Measurements from ENCODE around the gene ADIG.

The ADIG gene

DNA sequence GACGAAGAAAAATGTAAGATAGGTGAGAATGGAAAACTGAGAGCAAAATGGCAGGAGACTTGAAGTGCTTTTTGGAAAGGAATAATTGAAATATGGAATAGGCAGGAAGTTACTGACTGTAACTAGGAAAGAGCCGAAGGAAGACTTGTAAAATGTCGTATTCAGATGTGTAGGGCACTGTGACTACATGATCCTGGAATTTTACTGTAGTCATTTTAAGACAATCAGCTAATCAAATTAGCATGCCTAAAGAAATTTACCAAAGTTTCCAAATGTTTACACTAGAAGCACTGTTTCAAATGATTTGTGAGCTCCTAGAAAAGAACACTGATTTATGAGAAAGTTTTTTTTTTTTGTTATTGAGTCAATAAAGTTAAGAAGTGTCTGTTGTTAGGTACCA is 21.2 kb upstream of the ADIG start:
- DNase-seq, result no peak
- ATAC-seq, result no peak
- no peaks in the 10 kb centered on the region for H3K9me3 Mint-ChIP-seq
- H3K4me1 Mint-ChIP-seq, result no peaks in the 10 kb centered on the region
- no peak overlapping the region for H3K27ac Mint-ChIP-seq
- no peak overlapping the region for H3K4me3 Mint-ChIP-seq
- H3K27me3 Mint-ChIP-seq, result no peaks in the 10 kb centered on the region

DNA sequence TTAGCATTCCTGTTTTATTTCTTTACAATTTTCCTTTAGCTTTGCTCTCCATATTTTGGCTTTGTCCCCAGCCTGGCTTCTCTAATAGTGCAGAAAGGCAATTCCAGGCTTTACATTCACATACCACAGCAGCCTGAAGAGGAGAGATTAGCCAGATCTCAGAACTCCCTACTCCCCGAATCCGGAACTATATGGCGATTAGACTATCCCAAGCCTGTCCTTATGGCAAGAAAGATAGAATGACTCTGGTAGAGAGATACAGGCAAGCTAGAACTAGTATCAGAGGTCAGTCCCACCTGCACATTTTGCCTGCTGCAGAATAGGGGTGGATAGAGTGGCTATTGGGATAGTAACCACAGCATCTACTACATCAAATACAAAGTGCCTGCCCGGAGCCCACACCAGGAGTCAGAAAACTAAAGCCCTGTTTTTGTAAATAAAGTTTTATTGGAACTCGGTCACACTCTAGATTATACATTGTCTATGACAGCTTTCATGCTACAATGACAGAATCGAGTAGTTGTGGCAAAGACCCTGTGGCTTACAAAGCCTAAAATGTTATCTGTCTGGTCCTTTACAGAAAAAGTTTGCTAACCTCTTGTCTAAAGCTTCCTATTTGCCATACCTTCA is 17.1 kb upstream of the ADIG start:
- no peaks in the 10 kb centered on the region for H3K9me3 Mint-ChIP-seq
- DNase-seq, result no peak
- no peaks in the 10 kb centered on the region for H3K4me1 Mint-ChIP-seq
- no peak for ATAC-seq
- H3K27me3 Mint-ChIP-seq, result no peaks in the 10 kb centered on the region
- H3K27ac Mint-ChIP-seq, result no peak overlapping the region
- H3K4me3 Mint-ChIP-seq, result no peak overlapping the region

- no peak for ATAC-seq
- H3K27ac Mint-ChIP-seq, result peak overlapping the region in 1 of 2 donors; percentile 2
- no peaks in the 10 kb centered on the region for H3K4me1 Mint-ChIP-seq
- no peaks in the 10 kb centered on the region for H3K9me3 Mint-ChIP-seq
- H3K4me3 Mint-ChIP-seq, result no peak overlapping the region
- no peaks in the 10 kb centered on the region for H3K27me3 Mint-ChIP-seq
- no peak for DNase-seq
Measured at GRCh38 chr20:38564680-38565079, 16.3 kb upstream of the ADIG start.

- no peaks in the 10 kb centered on the region for H3K9me3 Mint-ChIP-seq
- peak overlapping the region in 1 of 2 donors; percentile 67 for H3K27ac Mint-ChIP-seq
- DNase-seq, result no peak
- H3K27me3 Mint-ChIP-seq, result no peaks in the 10 kb centered on the region
- no peaks in the 10 kb centered on the region for H3K4me1 Mint-ChIP-seq
- no peak for ATAC-seq
- H3K4me3 Mint-ChIP-seq, result no peak overlapping the region
Measured at GRCh38 chr20:38566036-38566598, 14.9 kb upstream of the ADIG start.

- no peak overlapping the region for H3K4me3 Mint-ChIP-seq
- H3K27ac Mint-ChIP-seq, result no peak overlapping the region
- no peaks in the 10 kb centered on the region for H3K27me3 Mint-ChIP-seq
- ATAC-seq (no peak), DNase-seq (no peak)
- H3K4me1 Mint-ChIP-seq, result no peaks in the 10 kb centered on the region
- H3K9me3 Mint-ChIP-seq, result no peaks in the 10 kb centered on the region
Measured at GRCh38 chr20:38569747-38570525, 11.1 kb upstream of the ADIG start.

GRCh38 chr20:38573413-38573812 is 7.6 kb upstream of the ADIG start:
- Mint-ChIP-seq H3K9me3 (no peaks in the 10 kb centered on the region), H3K27ac (peak overlapping the region; percentile 42 to 69), H3K4me1 (no peaks in the 10 kb centered on the region), H3K27me3 (no peaks in the 10 kb centered on the region), H3K4me3 (no peak overlapping the region)
- ATAC-seq (no peak), DNase-seq (no peak)

DNA sequence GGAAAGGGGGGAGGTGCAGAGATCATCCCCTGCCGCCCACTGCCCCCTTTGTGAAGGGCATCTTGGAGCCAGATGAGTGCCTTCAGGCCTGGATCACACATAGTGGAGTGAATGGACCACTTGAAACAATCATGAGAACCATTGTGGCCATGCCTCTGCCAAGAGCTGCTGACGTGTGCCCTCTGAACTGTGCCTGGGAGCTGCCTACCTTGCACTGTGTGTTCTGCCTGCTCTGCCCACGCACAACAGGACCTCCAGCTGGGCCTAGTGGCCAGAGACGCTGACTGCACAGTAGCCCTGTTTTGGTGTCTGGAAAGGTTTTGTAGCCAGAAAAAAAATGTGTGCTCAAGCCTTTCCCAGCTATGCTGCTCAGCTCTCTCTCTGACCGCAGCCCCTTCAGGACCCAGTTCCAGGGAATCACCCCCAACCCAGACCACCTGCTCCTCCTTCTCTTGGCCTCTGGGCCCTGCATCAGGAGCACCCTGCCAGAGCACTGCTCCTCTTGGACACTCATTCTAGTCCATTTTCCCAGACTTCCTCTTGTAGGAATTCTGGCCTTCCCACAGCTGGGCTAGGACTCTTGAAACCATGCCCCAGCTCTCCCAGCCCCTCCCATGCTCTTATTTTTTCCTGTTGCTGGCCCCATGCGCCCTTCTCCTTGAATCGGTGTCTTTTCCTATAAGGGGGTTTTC is 1.6 kb upstream of the ADIG start:
- no peak overlapping the region for H3K27ac Mint-ChIP-seq
- no peaks in the 10 kb centered on the region for H3K9me3 Mint-ChIP-seq
- DNase-seq (no peak), ATAC-seq (peak; percentile 42)
- no peak overlapping the region for H3K4me3 Mint-ChIP-seq
- no peaks in the 10 kb centered on the region for H3K4me1 Mint-ChIP-seq
- no peaks in the 10 kb centered on the region for H3K27me3 Mint-ChIP-seq

GRCh38 chr20:38579921-38580320 is 1.1 kb upstream of the ADIG start:
- ATAC-seq (no peak), DNase-seq (no peak)
- Mint-ChIP-seq H3K9me3 (no peaks in the 10 kb centered on the region), H3K27me3 (no peaks in the 10 kb centered on the region), H3K4me3 (no peak overlapping the region), H3K27ac (no peak overlapping the region), H3K4me1 (no peaks in the 10 kb centered on the region)

GRCh38 chr20:38581830-38582358 is 897 bp downstream of the ADIG start:
- no peaks in the 10 kb centered on the region for H3K9me3 Mint-ChIP-seq
- DNase-seq, result no peak
- no peaks in the 10 kb centered on the region for H3K4me1 Mint-ChIP-seq
- no peak for ATAC-seq
- H3K27me3 Mint-ChIP-seq, result no peaks in the 10 kb centered on the region
- no peak overlapping the region for H3K4me3 Mint-ChIP-seq
- H3K27ac Mint-ChIP-seq, result no peak overlapping the region

- no peaks in the 10 kb centered on the region for H3K9me3 Mint-ChIP-seq
- no peaks in the 10 kb centered on the region for H3K4me1 Mint-ChIP-seq
- DNase-seq (no peak), ATAC-seq (no peak)
- H3K27me3 Mint-ChIP-seq, result no peaks in the 10 kb centered on the region
- peak overlapping the region in 1 of 2 donors; percentile 27 for H3K27ac Mint-ChIP-seq
- H3K4me3 Mint-ChIP-seq, result no peak overlapping the region
Measured at GRCh38 chr20:38583306-38583705, 2.3 kb downstream of the ADIG start.

GRCh38 chr20:38584099-38584763 is 3.2 kb downstream of the ADIG start:
- Mint-ChIP-seq H3K27ac (no peak overlapping the region), H3K4me1 (no peaks in the 10 kb centered on the region), H3K4me3 (no peak overlapping the region), H3K27me3 (no peaks in the 10 kb centered on the region), H3K9me3 (no peaks in the 10 kb centered on the region)
- DNase-seq (no peak), ATAC-seq (no peak)

DNA sequence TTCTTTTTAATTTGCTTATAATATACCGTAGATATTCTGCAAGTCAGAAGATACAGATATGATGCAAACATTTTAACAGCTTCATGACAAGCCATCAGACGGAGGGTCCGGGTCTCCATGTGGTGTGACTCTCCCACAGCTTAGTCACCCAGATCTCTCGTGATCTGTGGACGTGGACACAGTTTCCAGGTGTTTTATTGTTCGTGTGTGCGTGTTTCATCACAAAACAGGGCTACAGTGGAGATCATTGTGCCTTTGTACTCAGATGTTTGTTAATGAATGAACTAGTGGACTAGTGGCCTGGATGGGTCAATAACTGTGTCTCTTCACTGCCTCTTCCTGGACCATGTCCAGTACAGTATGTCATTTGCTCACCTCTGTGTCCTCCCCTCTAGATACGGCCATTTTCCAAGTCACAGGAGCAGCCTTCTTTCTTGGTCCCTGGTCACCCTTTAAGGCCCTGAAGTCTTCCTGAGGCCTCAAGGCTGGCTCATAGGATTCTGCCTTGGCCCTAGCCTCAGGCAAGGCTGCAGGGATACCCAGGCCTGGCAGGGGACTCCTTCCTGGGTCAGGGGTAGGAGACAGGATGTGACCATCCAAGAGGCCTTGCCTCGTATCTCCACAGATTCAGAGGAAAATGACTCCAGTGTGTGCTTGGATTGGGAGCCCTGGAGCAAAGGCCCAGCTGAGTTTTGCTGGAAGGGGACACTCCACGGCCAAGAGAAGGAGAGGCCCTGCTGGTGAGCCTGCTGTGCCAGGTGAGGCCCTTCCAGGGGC is 4.6 kb downstream of the ADIG start:
- no peaks in the 10 kb centered on the region for H3K9me3 Mint-ChIP-seq
- H3K27ac Mint-ChIP-seq, result no peak overlapping the region
- DNase-seq, result no peak
- no peaks in the 10 kb centered on the region for H3K27me3 Mint-ChIP-seq
- no peak for ATAC-seq
- H3K4me1 Mint-ChIP-seq, result no peaks in the 10 kb centered on the region
- no peak overlapping the region for H3K4me3 Mint-ChIP-seq

DNA sequence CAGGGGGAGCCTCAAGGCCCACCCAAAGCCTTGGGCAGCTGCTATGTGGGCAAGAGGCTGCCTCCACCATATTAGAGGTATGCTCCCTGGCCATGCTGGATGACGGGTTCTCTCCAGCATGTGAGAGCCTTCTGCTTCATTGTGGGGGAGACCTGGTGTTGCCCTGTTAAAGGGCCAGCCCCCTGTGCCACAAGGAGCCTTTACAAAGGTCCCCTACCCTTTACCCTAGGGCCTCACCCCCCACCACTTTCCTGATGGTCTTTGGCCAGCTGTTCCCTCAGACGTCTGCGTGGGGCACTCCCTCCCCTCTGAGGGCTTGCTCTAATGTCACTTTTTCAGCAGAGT is 5.2 kb downstream of the ADIG start:
- H3K9me3 Mint-ChIP-seq, result no peaks in the 10 kb centered on the region
- no peak for ATAC-seq
- no peaks in the 10 kb centered on the region for H3K27me3 Mint-ChIP-seq
- no peak overlapping the region for H3K4me3 Mint-ChIP-seq
- H3K27ac Mint-ChIP-seq, result no peak overlapping the region
- no peak for DNase-seq
- no peaks in the 10 kb centered on the region for H3K4me1 Mint-ChIP-seq

GRCh38 chr20:38588303-38588702 is 7.3 kb downstream of the ADIG start:
- Mint-ChIP-seq H3K4me3 (no peak overlapping the region), H3K4me1 (no peaks in the 10 kb centered on the region), H3K27ac (no peak overlapping the region), H3K9me3 (no peaks in the 10 kb centered on the region), H3K27me3 (no peaks in the 10 kb centered on the region)
- DNase-seq (no peak), ATAC-seq (no peak)

DNA sequence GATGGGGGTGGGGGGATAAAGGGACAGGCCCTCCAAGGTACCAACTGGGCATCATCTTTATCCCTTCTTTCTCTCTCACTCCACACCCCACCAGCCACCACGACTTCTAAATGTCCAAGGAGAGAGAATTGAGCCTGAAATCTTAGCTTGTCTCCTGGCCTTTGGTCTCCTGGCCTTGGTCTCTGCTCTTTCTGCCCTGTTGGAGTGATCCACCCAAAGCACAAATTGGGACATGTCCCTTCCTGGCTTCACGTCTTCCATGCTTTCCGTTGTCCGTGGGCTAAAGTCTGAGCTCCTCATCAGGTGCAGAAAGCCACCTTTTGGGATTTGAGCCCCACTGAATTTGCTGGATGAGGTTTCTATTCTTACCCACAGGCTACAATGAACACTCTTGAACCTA is 8.4 kb downstream of the ADIG start:
- Mint-ChIP-seq H3K4me3 (no peak overlapping the region), H3K27me3 (no peaks in the 10 kb centered on the region), H3K9me3 (no peaks in the 10 kb centered on the region), H3K27ac (no peak overlapping the region), H3K4me1 (no peaks in the 10 kb centered on the region)
- no peak for ATAC-seq
- no peak for DNase-seq
